Measurements from ENCODE around the gene PAPOLA. TPM values are rescaled to one million over a fixed set of nuclear protein-coding genes. Genes with fewer than 3 reads are reported as not detected.

The PAPOLA gene
- polyA plus RNA-seq, 2 of the 4 experiments (the other 2 are of a cell fraction): 105 to 273 TPM

DNA sequence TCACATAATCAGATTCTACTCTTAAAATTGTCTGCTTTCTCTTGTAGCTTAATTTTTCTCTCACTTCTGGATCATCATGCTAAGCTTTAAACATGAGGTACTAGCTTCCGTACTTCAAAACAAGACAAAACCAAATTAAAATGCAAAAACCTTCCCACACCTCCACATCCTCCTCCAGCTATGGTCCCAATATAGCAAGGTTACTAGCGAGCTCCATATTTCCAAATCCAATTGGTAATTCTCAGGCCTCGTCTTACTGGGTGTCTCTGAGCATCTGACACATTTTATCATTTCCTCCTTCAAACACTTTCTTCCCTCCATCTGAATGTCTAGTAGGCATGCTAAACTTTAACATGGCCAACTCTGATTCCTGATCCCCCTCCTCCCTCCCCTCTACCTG, 7.9 kb upstream of the PAPOLA start:
- POLR2A ChIA-PET: no interaction called here
- no peak for ATAC-seq

DNA sequence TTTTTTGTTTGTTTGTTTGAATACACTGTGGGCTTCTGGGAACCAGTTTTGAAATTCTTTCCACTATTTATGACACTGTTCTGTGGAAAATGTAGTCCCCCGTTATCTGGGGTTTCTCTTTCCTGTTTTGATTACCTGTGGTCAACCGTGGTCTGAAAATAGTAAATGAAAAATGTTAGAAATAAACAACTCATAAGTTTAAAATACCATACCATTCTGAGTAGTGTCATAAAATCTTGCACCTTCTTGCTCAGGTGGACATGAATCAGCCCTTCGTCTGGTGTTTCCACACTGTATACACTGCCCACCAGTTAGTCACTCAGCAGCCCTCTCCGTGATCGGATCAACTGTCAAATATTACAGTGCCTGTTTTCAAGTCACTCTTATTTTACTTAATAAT, 5.1 kb upstream of the PAPOLA start:
- ATAC-seq (no peak), DNase-seq (ENCODE audit: low read depth in 1 of 2, low spot score in 1 of 2) (no peak), FAIRE-seq (no peak)
- no peaks in the 10 kb centered on the region for H3K9me3 ChIP-seq
- POLR2A ChIA-PET: no interaction called here
- no peak overlapping the region for H3K4me2 ChIP-seq
- H3K4me1 ChIP-seq: peaks cover 5% of the 10 kb centered on the region; the same call in 2 of the 3 replicates
- TF ChIP-seq EHF (CRISPR knock-in tag; IDR thresholded peaks at IDR 0.05) (no peak), BHLHE40 (IDR thresholded peaks at IDR 0.05; ENCODE audit: low read depth, low read length) (no peak), NR3C1 (IDR thresholded peaks at IDR 0.05) (no peak), FOSL2 (IDR thresholded peaks at IDR 0.05) (no peak), FOSL2 (CRISPR knock-in tag; IDR thresholded peaks at IDR 0.05) (no peak), TFCP2L1 (CRISPR knock-in tag; IDR thresholded peaks at IDR 0.05) (no peak)
- no peak overlapping the region for H3K4me3 ChIP-seq
- no peak overlapping the region for H3K27ac ChIP-seq
- 63% methylated on average over 5 of the region's 5 CpGs for WGBS (ENCODE audit: missing lambda C conversion rate)
- CTCF ChIA-PET: no interaction called here

More for the DNA sequence above, 7.9 kb upstream of the PAPOLA start:
- TF ChIP-seq TFCP2L1 (CRISPR knock-in tag; IDR thresholded peaks at IDR 0.05) (no peak), CHD2 (IDR thresholded peaks at IDR 0.05; ENCODE audit: low read length, partially characterized antibody) (no peak)
- TF ChIP-seq, protein P1, sequence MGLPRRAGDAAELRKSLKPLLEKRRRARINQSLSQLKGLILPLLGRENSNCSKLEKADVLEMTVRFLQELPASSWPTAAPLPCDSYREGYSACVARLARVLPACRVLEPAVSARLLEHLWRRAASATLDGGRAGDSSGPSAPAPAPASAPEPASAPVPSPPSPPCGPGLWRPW (IDR thresholded peaks at IDR 0.05): no peak
- CTCF ChIA-PET: no interaction called here
- H3K4me2 ChIP-seq: no peak overlapping the region
- 86% methylated on average over 3 of the region's 3 CpGs for WGBS (ENCODE audit: missing lambda C conversion rate)
- H3K4me1 ChIP-seq: no peaks in the 10 kb centered on the region
- FAIRE-seq (no peak), DNase-seq (ENCODE audit: low read depth in 1 of 2, low spot score in 1 of 2) (no peak)
- H3K27ac ChIP-seq: no peak overlapping the region
- no peaks in the 10 kb centered on the region for H3K9me3 ChIP-seq
- no peak overlapping the region for H3K4me3 ChIP-seq

DNA sequence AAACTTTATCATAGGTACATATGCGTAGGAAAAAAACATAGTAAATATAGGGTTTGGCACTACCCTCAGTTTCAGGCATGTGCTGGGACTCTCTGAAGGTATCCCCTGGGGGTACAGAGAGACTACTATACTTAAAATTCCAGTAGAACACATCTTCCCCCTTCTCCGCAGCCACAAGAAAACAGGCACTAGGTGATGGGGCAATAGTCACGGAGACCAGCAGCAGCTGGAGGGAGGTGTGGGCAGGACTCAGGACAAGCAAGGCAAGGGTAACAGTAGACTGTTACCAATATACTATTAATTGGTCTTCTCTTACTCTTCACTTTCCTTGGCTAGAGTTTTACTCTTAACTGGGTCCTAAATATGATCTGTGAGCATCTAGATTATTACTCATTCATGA, 4.6 kb upstream of the PAPOLA start:
- ATAC-seq (no peak), FAIRE-seq (no peak), DNase-seq (ENCODE audit: low read depth in 1 of 2, low spot score in 1 of 2) (no peak)
- Histone ChIP-seq H3K4me2 (no peak overlapping the region), H3K27ac (no peak overlapping the region), H3K4me1 (peaks cover 5% of the 10 kb centered on the region; the same call in 2 of the 3 replicates), H3K4me3 (no peak overlapping the region), H3K9me3 (no peaks in the 10 kb centered on the region)
- TF ChIP-seq KDM1A (IDR thresholded peaks at IDR 0.05; ENCODE audit: low read depth): no peak
- TF ChIP-seq ZSCAN20 (CRISPR knock-in tag; IDR thresholded peaks at IDR 0.05): no peak
- no peak for TF ChIP-seq CHD2 (IDR thresholded peaks at IDR 0.05; ENCODE audit: low read length, partially characterized antibody)
- TF ChIP-seq POLR2AphosphoS2 (conservative IDR thresholded peaks at IDR 0.05; ENCODE audit: low read length): no peak
- no peak for TF ChIP-seq BHLHE40 (IDR thresholded peaks at IDR 0.05; ENCODE audit: low read depth, low read length)
- no peak for TF ChIP-seq HDAC2 (IDR thresholded peaks at IDR 0.05)
- TF ChIP-seq, protein P2, sequence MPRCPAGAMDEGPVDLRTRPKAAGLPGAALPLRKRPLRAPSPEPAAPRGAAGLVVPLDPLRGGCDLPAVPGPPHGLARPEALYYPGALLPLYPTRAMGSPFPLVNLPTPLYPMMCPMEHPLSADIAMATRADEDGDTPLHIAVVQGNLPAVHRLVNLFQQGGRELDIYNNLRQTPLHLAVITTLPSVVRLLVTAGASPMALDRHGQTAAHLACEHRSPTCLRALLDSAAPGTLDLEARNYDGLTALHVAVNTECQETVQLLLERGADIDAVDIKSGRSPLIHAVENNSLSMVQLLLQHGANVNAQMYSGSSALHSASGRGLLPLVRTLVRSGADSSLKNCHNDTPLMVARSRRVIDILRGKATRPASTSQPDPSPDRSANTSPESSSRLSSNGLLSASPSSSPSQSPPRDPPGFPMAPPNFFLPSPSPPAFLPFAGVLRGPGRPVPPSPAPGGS (IDR thresholded peaks at IDR 0.05): no peak
- TF ChIP-seq RAD21 (conservative IDR thresholded peaks at IDR 0.05 in 1 of 2, IDR thresholded peaks at IDR 0.05 in 1 of 2): no peak
- TF ChIP-seq, protein P3, sequence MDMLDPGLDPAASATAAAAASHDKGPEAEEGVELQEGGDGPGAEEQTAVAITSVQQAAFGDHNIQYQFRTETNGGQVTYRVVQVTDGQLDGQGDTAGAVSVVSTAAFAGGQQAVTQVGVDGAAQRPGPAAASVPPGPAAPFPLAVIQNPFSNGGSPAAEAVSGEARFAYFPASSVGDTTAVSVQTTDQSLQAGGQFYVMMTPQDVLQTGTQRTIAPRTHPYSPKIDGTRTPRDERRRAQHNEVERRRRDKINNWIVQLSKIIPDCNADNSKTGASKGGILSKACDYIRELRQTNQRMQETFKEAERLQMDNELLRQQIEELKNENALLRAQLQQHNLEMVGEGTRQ (IDR thresholded peaks at IDR 0.05): no peak
- no peak for TF ChIP-seq ZNF302 (CRISPR knock-in tag; IDR thresholded peaks at IDR 0.05)
- no peak for TF ChIP-seq KDM5A (IDR thresholded peaks at IDR 0.05)
- ChIA-PET POLR2A (no interaction called here), CTCF (interaction anchor here (0.6 kb wide), 1 partner anchor 73 kb away, joined by 3 read pairs; no protein-coding TSS in a partner anchor)
- WGBS (ENCODE audit: missing lambda C conversion rate): 91% methylated on average over 3 of the region's 3 CpGs

DNA sequence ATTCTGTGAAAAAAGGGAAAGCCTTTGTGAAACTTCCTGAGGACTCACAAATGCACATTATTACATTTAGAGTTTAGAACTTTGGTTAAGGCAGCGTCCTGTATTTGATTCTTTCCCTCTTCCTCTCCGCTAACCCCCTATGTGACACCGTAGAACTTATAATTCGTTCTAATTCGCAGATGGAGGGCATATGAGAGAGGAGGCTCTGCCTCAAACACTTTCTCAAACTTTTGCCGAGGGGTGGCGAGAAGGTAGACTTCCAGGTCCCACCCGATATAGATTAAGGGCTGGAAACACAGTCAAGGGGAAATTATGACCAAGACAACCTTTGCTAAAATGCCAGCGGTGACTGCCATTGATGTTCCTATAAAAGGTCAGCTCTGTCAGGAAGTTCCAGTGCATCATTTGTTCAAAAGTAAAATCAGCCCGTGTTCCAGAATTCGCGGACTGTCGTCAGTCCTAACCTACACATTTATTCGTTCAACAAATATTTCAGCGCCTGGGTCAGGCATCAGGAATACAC, 904 bp upstream of the PAPOLA start:
- Histone ChIP-seq H3K4me3 (peak overlapping the region; percentile 81), H3K4me1 (peaks cover 24% of the 10 kb centered on the region), H3K4me2 (peak overlapping the region; percentile 94), H3K9me3 (no peaks in the 10 kb centered on the region), H3K27ac (peak overlapping the region; percentile 97 to 98)
- ATAC-seq (no peak), DNase-seq (ENCODE audit: low read depth in 1 of 2, low spot score in 1 of 2) (no peak), FAIRE-seq (no peak)
- TF ChIP-seq FOXS1 (CRISPR knock-in tag; IDR thresholded peaks at IDR 0.05) (no peak), TP53 (CRISPR knock-in tag; IDR thresholded peaks at IDR 0.05) (peak; percentile 8; the same call in 1 of the 2 replicates)
- POLR2A ChIA-PET: interaction anchor here (0.5 kb wide), 1 partner anchor 10 kb away, joined by 3 read pairs; no protein-coding TSS in a partner anchor
- 23% methylated on average over 15 of the region's 15 CpGs for WGBS (ENCODE audit: missing lambda C conversion rate)
- CTCF ChIA-PET: interaction anchor here (0.7 kb wide), 1 partner anchor 50 kb away, joined by 3 read pairs; no protein-coding TSS in a partner anchor
